ENCODE data around the gene GNPNAT1. TPM values are rescaled to one million over a fixed set of nuclear protein-coding genes. Genes with fewer than 3 reads are reported as not detected.
"Not testable (repeated sequence)": the region's sequence is repeated elsewhere in the genome, so short reads cannot be mapped to it uniquely, and the experiment has no call there.

GNPNAT1 gene
- total RNA-seq, 3 donors from 2014 or later: 19.9 to 33.1 (median 21.4) TPM

- peak; percentile 99 for ATAC-seq
- Histone ChIP-seq H3K4me1 (ENCODE audit: low read depth) (no peaks in the 10 kb centered on the region), H3K4me3 (peak within 1 kb of the TSS; percentile 95), H3K9me3 (no peaks in the 10 kb centered on the region), H3K36me3 (ENCODE audit: low read depth) (no peaks in the 10 kb centered on the region)
- no peak for TF ChIP-seq CTCF (IDR thresholded peaks at IDR 0.05)
- DNase-seq: peak; percentile 98 to 99 (median 99)
- intact Hi-C loops (cut with DNase I, micrococcal nuclease): no loop called here
These were observed 61.3 kb downstream of the GNPNAT1 start, which contains the start of gene STYX for GRCh38 chr14:52729925-52730708. Gene STYX (plus strand): TSS chr14:52730166. CDS start chr14:52730475, 309 bp downstream.

- no peaks in the 10 kb centered on the region for H3K4me1 ChIP-seq (ENCODE audit: low read depth)
- no peak overlapping the region for H3K4me3 ChIP-seq
- ATAC-seq (no peak), DNase-seq (no peak)
- H3K36me3 ChIP-seq (ENCODE audit: low read depth): no peaks in the 10 kb centered on the region
- TF ChIP-seq CTCF (IDR thresholded peaks at IDR 0.05): no peak
- no peaks in the 10 kb centered on the region for H3K9me3 ChIP-seq
- intact Hi-C loops (cut with DNase I, micrococcal nuclease): no loop called here
These were observed 61.9 kb downstream of the GNPNAT1 start for GRCh38 chr14:52729585-52729924.

DNA sequence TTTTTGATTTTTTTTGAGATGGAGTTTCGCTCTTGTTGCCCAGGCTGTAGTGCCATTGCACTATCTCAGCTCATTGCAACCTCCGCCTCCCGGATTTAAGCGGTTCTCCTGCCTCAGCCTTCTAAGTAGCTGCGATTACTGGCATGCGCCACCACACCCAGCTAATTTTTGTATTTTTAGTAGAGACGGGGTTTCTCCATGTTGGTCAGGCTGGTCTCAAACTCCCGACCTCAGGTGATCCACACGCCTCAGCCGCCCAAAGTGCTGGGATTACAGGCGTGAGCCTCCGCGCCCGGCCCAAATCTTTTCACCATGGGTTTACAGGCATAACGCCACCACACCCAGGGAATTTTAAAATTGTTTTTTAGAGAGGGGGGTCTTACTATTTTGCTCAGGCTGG, 62.4 kb downstream of the GNPNAT1 start:
- intact Hi-C loops (cut with DNase I, micrococcal nuclease); ATAC-seq: not testable (repeated sequence)

GRCh38 chr14:52727509-52727908, 63.9 kb downstream of the GNPNAT1 start:
- H3K4me1 ChIP-seq (ENCODE audit: low read depth); H3K9me3 ChIP-seq; H3K4me3 ChIP-seq; H3K36me3 ChIP-seq (ENCODE audit: low read depth); ATAC-seq; DNase-seq; intact Hi-C loops (cut with DNase I, micrococcal nuclease): not testable (repeated sequence)

More for the DNA sequence above, 62.4 kb downstream of the GNPNAT1 start:
- not testable (repeated sequence) for H3K4me3 ChIP-seq; H3K36me3 ChIP-seq (ENCODE audit: low read depth); H3K9me3 ChIP-seq; H3K4me1 ChIP-seq (ENCODE audit: low read depth)
- peak in 1 of 3 donors; percentile 11 for DNase-seq

Other genes with a start within 250 kb of the GNPNAT1 start
- 10 to 100 TPM in 1 of 3 donors, 1 to 10 TPM in 2; 8.6 to 10.3 (median 9.7) TPM for gene TXNDC16, start 239.1 kb downstream of the GNPNAT1 start, total RNA-seq
- gene GPR137C, start 238.8 kb downstream of the GNPNAT1 start, total RNA-seq: under 1 TPM; 0.43 to 0.82 (median 0.51) TPM
- gene ERO1A, start 96.0 kb downstream of the GNPNAT1 start, total RNA-seq: 10 to 100 TPM; 45.1 to 67.5 (median 55.4) TPM
- 10 to 100 TPM; 68.1 to 70.3 (median 69.7) TPM for gene PSMC6, start 84.4 kb downstream of the GNPNAT1 start, total RNA-seq
- gene STYX, start 61.4 kb downstream of the GNPNAT1 start, total RNA-seq: 10 to 100 TPM in 1 of 3 donors, 1 to 10 TPM in 2; 8.1 to 14.4 (median 9.5) TPM
- gene FERMT2, start 159.4 kb upstream of the GNPNAT1 start, total RNA-seq: 100 to 1,000 TPM in 1 of 3 donors, 10 to 100 TPM in 1, 1 to 10 TPM in 1; 6.9 to 228 (median 22.9) TPM

Data from mucosa of descending colon (tissue), 3 donors.